ENCODE data around the gene HGS. TPM values are rescaled to one million over a fixed set of nuclear protein-coding genes. Genes with fewer than 3 reads are reported as not detected.

HGS gene
- total and polyA plus RNA-seq, 2 of the 13 experiments (the other 11 are each of a cell fraction or from before 2014, with no cell fraction given), result 73.3 to 78.1 TPM

DNA sequence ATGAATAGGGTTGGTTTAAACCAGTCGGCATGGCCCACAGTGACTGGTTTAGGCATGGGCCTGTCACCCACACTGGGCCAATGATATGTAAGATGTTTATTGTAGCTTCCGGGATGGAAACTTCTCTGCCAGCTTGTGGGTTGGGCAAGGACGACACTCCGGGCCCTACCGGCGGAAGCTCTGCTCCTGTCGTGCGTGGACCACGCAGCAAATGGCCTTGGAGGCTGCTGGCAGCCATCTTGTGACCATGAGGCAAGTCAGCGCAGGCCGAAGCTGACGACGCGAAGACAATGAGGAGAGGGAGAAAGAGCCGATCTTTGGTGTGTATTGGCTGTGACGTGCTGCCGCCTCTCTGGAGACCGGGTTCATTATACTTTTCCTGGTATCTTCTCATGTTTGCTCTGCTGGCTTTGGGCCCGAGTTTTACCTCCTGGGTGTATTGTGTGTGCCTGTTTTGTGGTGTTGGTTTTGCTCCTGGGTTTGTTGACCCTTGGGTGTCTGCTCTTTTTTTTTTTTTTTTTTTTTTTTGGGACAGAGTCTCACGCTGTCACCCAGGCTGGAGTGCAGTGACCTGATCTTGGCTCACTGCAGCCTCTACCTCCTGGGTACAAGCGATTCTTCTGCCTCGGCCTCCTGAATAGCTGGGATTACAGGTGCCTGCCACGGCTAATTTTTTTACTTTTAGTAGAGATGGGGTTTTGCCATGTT is 43.7 kb downstream of the HGS start (continued):
- TF ChIP-seq ZSCAN30 (CRISPR knock-in tag; IDR thresholded peaks at IDR 0.05) (no peak), NFIC (IDR thresholded peaks at IDR 0.05; ENCODE audit: low read length) (no peak), POGK (CRISPR knock-in tag; conservative IDR thresholded peaks at IDR 0.05) (peak; percentile 98), SIN3B (IDR thresholded peaks at IDR 0.05; ENCODE audit: low read length) (no peak), ZNF772 (CRISPR knock-in tag; IDR thresholded peaks at IDR 0.05) (peak; percentile 97), ZNF292 (CRISPR knock-in tag; IDR thresholded peaks at IDR 0.05; ENCODE audit: borderline replicate concordance, low read depth) (peak; percentile 68; the same call in 1 of the 2 replicates), SAP130 (CRISPR knock-in tag; IDR thresholded peaks at IDR 0.05; ENCODE audit: low read depth) (peak; percentile 81), ATF6 (CRISPR knock-in tag; conservative IDR thresholded peaks at IDR 0.05) (peak; percentile 89), SIX1 (CRISPR knock-in tag; IDR thresholded peaks at IDR 0.05; ENCODE audit: borderline replicate concordance) (no peak), ZNF224 (CRISPR knock-in tag; IDR thresholded peaks at IDR 0.05) (peak; percentile 98), KLF12 (CRISPR knock-in tag; IDR thresholded peaks at IDR 0.05; ENCODE audit: borderline replicate concordance) (peak; percentile 84; the same call in 1 of the 2 replicates), ZNF781 (CRISPR knock-in tag; IDR thresholded peaks at IDR 0.05; ENCODE audit: borderline replicate concordance, not compliant biosample characterization) (peak; percentile 100), NFE2L2 (IDR thresholded peaks at IDR 0.05; ENCODE audit: low read length) (no peak), ZFY (CRISPR knock-in tag; IDR thresholded peaks at IDR 0.05) (peak; percentile 96), RXRB (CRISPR knock-in tag; IDR thresholded peaks at IDR 0.05; ENCODE audit: borderline replicate concordance) (peak; percentile 86), ELF3 (CRISPR knock-in tag; IDR thresholded peaks at IDR 0.05) (peak; percentile 92), ZNF337 (CRISPR knock-in tag; IDR thresholded peaks at IDR 0.05; ENCODE audit: borderline replicate concordance, low read depth) (peak; percentile 98; the same call in 1 of the 2 replicates), NFE2L1 (CRISPR knock-in tag; IDR thresholded peaks at IDR 0.05; ENCODE audit: borderline replicate concordance) (peak; percentile 93; the same call in 1 of the 2 replicates), THAP7 (CRISPR knock-in tag; IDR thresholded peaks at IDR 0.05) (peak; percentile 96; the same call in 1 of the 2 replicates), PITX1 (CRISPR knock-in tag; IDR thresholded peaks at IDR 0.05) (peak; percentile 96), RELA (CRISPR knock-in tag; IDR thresholded peaks at IDR 0.05) (no peak), MIER3 (CRISPR knock-in tag; IDR thresholded peaks at IDR 0.05; ENCODE audit: borderline replicate concordance) (peak; percentile 99), ARNT (IDR thresholded peaks at IDR 0.05) (no peak), PAX8 (CRISPR knock-in tag; IDR thresholded peaks at IDR 0.05; ENCODE audit: borderline replicate concordance) (peak; percentile 97)
- TF ChIP-seq, protein P1, sequence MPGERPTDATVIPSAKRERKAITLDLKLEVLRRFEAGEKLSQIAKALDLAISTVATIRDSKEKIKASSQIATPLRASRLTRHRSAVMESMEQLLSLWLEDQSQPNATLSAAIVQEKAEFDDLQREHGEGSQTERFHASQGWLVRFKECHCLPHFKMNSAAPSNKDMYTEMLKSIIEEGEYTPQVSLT (CRISPR knock-in tag; IDR thresholded peaks at IDR 0.05; ENCODE audit: borderline replicate concordance, low read depth), result 0 out of 2 replicates have a peak, but pooled peaks have one; percentile 55
